Measurements from ENCODE around the gene KRT33B. TPM values are rescaled to one million over a fixed set of nuclear protein-coding genes. Genes with fewer than 3 reads are reported as not detected.

Gene KRT33B
- total and polyA plus RNA-seq, 2 of the 13 experiments (the other 11 are each of a cell fraction or from before 2014, with no cell fraction given), result not detected

- no peak for TF ChIP-seq MAFG (CRISPR knock-in tag; IDR thresholded peaks at IDR 0.05)
- no peak for TF ChIP-seq ZNF292 (CRISPR knock-in tag; IDR thresholded peaks at IDR 0.05; ENCODE audit: borderline replicate concordance, low read depth)
- TF ChIP-seq NCOA1 (CRISPR knock-in tag; IDR thresholded peaks at IDR 0.05), result no peak
- TF ChIP-seq FOXO4 (CRISPR knock-in tag; conservative IDR thresholded peaks at IDR 0.05), result no peak
- peak; percentile 77 for TF ChIP-seq ZNF644 (CRISPR knock-in tag; IDR thresholded peaks at IDR 0.05; ENCODE audit: low read depth)
- no peak for TF ChIP-seq ZNF17 (CRISPR knock-in tag; IDR thresholded peaks at IDR 0.05)
- no peak for TF ChIP-seq MAZ (IDR thresholded peaks at IDR 0.05; ENCODE audit: borderline replicate concordance, low read depth, low read length)
- no peak for TF ChIP-seq MAZ (CRISPR knock-in tag; IDR thresholded peaks at IDR 0.05; ENCODE audit: low read depth)
- no peak for TF ChIP-seq NR0B2 (CRISPR knock-in tag; IDR thresholded peaks at IDR 0.05)
- TF ChIP-seq JDP2 (CRISPR knock-in tag; IDR thresholded peaks at IDR 0.05; ENCODE audit: borderline replicate concordance), result no peak
- no peak for TF ChIP-seq MYC (CRISPR knock-in tag; IDR thresholded peaks at IDR 0.05; ENCODE audit: borderline replicate concordance)
- TF ChIP-seq ARID3A (IDR thresholded peaks at IDR 0.05; ENCODE audit: low read depth, low read length), result no peak
- TF ChIP-seq ELF3 (CRISPR knock-in tag; IDR thresholded peaks at IDR 0.05), result peak; percentile 28; the same call in 1 of the 2 replicates
- TF ChIP-seq HMGA1 (CRISPR knock-in tag; conservative IDR thresholded peaks at IDR 0.05), result no peak
- TF ChIP-seq TOPORS (CRISPR knock-in tag; IDR thresholded peaks at IDR 0.05), result no peak
- TF ChIP-seq ZNF24 (IDR thresholded peaks at IDR 0.05), result 0 out of 2 replicates have a peak, but pooled peaks have one; percentile 19
- no peak for TF ChIP-seq EEA1 (CRISPR knock-in tag; IDR thresholded peaks at IDR 0.05; ENCODE audit: borderline replicate concordance)
- TF ChIP-seq NFKBIZ (CRISPR knock-in tag; IDR thresholded peaks at IDR 0.05), result no peak
- no peak for TF ChIP-seq SRSF1 (optimal IDR thresholded peaks at IDR 0.05; ENCODE audit: low read depth, low read length)
- TF ChIP-seq HOXA5 (CRISPR knock-in tag; IDR thresholded peaks at IDR 0.05), result no peak
- no peak for TF ChIP-seq HBP1 (CRISPR knock-in tag; IDR thresholded peaks at IDR 0.05; ENCODE audit: low read depth)
- TF ChIP-seq NCOR1 (IDR thresholded peaks at IDR 0.05; ENCODE audit: borderline replicate concordance, low read length), result no peak
- TF ChIP-seq ZGPAT (CRISPR knock-in tag; IDR thresholded peaks at IDR 0.05), result no peak
- peak; percentile 71 for TF ChIP-seq HNF4A (CRISPR knock-in tag; IDR thresholded peaks at IDR 0.05)
- no peak for TF ChIP-seq ZNF510 (CRISPR knock-in tag; IDR thresholded peaks at IDR 0.05; ENCODE audit: low read depth)
These were observed 44.4 kb upstream of the KRT33B start (continued) for GRCh38 chr17:41413982-41414381.
